ENCODE measurements around the gene COL6A2. TPM values are rescaled to one million over a fixed set of nuclear protein-coding genes. Genes with fewer than 3 reads are reported as not detected.
"Not testable (repeated sequence)": the region's sequence is repeated elsewhere in the genome, so short reads cannot be mapped to it uniquely, and the experiment has no call there.

The COL6A2 gene
- total RNA-seq, 1 experiment from 2014 or later = 111 TPM

DNA sequence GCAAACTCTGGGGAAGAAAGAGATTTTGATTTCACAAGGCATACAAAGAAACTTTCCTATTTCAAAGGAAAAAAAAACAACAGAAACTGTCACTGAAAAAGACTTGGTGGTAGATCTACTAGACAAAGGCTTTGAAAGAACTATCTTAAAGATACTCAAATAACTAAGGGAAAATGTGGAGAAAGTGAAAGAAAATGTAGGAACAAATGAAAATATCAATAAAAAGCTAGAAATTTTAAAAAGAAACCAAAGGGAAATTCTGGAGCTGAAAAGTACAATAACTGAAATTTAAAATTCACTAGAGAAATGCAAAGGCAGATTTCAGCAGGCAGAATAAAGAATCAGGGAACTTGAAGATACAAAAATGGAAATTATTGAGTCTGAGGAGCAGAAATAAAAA, 6.2 kb downstream of the COL6A2 start (continued):
- no peak for TF ChIP-seq ERG (CRISPR knock-in tag; IDR thresholded peaks at IDR 0.05)
- no peak for TF ChIP-seq NFE2L1 (CRISPR knock-in tag; IDR thresholded peaks at IDR 0.05)
- TF ChIP-seq, protein P1, sequence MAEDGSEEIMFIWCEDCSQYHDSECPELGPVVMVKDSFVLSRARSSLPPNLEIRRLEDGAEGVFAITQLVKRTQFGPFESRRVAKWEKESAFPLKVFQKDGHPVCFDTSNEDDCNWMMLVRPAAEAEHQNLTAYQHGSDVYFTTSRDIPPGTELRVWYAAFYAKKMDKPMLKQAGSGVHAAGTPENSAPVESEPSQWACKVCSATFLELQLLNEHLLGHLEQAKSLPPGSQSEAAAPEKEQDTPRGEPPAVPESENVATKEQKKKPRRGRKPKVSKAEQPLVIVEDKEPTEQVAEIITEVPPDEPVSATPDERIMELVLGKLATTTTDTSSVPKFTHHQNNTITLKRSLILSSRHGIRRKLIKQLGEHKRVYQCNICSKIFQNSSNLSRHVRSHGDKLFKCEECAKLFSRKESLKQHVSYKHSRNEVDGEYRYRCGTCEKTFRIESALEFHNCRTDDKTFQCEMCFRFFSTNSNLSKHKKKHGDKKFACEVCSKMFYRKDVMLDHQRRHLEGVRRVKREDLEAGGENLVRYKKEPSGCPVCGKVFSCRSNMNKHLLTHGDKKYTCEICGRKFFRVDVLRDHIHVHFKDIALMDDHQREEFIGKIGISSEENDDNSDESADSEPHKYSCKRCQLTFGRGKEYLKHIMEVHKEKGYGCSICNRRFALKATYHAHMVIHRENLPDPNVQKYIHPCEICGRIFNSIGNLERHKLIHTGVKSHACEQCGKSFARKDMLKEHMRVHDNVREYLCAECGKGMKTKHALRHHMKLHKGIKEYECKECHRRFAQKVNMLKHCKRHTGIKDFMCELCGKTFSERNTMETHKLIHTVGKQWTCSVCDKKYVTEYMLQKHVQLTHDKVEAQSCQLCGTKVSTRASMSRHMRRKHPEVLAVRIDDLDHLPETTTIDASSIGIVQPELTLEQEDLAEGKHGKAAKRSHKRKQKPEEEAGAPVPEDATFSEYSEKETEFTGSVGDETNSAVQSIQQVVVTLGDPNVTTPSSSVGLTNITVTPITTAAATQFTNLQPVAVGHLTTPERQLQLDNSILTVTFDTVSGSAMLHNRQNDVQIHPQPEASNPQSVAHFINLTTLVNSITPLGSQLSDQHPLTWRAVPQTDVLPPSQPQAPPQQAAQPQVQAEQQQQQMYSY (CRISPR knock-in tag; IDR thresholded peaks at IDR 0.05) = no peak
- no peak for TF ChIP-seq JUN (CRISPR knock-in tag; IDR thresholded peaks at IDR 0.05)
- TF ChIP-seq ZNF317 (CRISPR knock-in tag; IDR thresholded peaks at IDR 0.05; ENCODE audit: borderline replicate concordance, low read depth) = no peak
- no peak for TF ChIP-seq GRHL2 (CRISPR knock-in tag; IDR thresholded peaks at IDR 0.05; ENCODE audit: insufficient replicate concordance, severe bottlenecking)
- TF ChIP-seq ATF2 (CRISPR knock-in tag; IDR thresholded peaks at IDR 0.05; ENCODE audit: borderline replicate concordance, low read depth) = no peak
- TF ChIP-seq ZNF138 (CRISPR knock-in tag; conservative IDR thresholded peaks at IDR 0.05) = no peak
- no peak for TF ChIP-seq ZSCAN18 (CRISPR knock-in tag; IDR thresholded peaks at IDR 0.05)
- no peak for TF ChIP-seq IRF1 (CRISPR knock-in tag; IDR thresholded peaks at IDR 0.05)
- no peak for TF ChIP-seq SOX15 (CRISPR knock-in tag; IDR thresholded peaks at IDR 0.05)

DNA sequence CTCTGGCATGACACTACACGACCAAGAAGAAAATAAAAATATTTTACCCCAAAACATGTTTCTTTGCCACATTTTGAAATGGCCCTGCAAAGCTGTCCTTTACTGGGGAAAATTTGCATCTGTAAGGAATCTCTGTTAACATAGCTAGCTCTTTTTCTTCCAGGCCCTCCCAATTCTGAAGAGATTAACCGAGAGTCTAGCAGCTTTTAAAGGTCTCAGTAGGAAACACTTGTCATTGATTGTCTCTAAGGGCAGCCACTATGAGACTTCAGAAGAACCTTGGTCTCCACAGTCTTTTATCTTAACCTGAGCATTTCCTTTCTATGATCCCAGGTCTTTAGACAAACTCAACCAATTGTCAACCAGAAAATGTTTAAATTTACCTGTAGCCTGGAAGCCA, 9.5 kb downstream of the COL6A2 start:
- H3K27me3 Mint-ChIP-seq (ENCODE audit: low read depth); DNase-seq (ENCODE audit: low spot score); POLR2A ChIA-PET; ATAC-seq; H3K27ac Mint-ChIP-seq; H3K4me3 Mint-ChIP-seq: not testable (repeated sequence)
- peaks cover 59% of the 10 kb centered on the region for H3K36me3 Mint-ChIP-seq
- H3K9me3 Mint-ChIP-seq = peaks cover 57% of the 10 kb centered on the region
- CTCF ChIA-PET = interaction anchor here (1.4 kb wide), 1 partner anchor 46 kb away, joined by 3 read pairs; no protein-coding TSS in a partner anchor
- peaks cover 12% of the 10 kb centered on the region for H3K4me1 Mint-ChIP-seq

- DNase-seq (ENCODE audit: low spot score) = no peak
- peaks cover 2% of the 10 kb centered on the region; the same call in 1 of the 2 replicates for H3K27me3 Mint-ChIP-seq (ENCODE audit: low read depth)
- no peak overlapping the region for H3K27ac Mint-ChIP-seq
- no peak for ATAC-seq
- peaks cover 12% of the 10 kb centered on the region for H3K4me1 Mint-ChIP-seq
- peaks cover 42% of the 10 kb centered on the region for H3K9me3 Mint-ChIP-seq
- H3K36me3 Mint-ChIP-seq = peaks cover 60% of the 10 kb centered on the region
- ChIA-PET CTCF (interaction anchor here (0.9 kb wide), 1 partner anchor 44 kb away, joined by 4 read pairs; no protein-coding TSS in a partner anchor), POLR2A (no interaction called here)
- H3K4me3 Mint-ChIP-seq = no peak overlapping the region
- TF ChIP-seq ZNF425 (CRISPR knock-in tag; conservative IDR thresholded peaks at IDR 0.05) = no peak
- no peak for TF ChIP-seq ZNF512 (CRISPR knock-in tag; IDR thresholded peaks at IDR 0.05; ENCODE audit: borderline replicate concordance)
- TF ChIP-seq GTF2I (CRISPR knock-in tag; conservative IDR thresholded peaks at IDR 0.05) = no peak
- no peak for TF ChIP-seq KAT7 (CRISPR knock-in tag; IDR thresholded peaks at IDR 0.05; ENCODE audit: borderline replicate concordance)
- TF ChIP-seq NR3C1 (CRISPR knock-in tag; conservative IDR thresholded peaks at IDR 0.05; ENCODE audit: low read depth) = no peak
Measured at GRCh38 chr21:46108827-46109312, 11.0 kb downstream of the COL6A2 start.
